Common myeloid progenitor, CD34-positive (primary cell): ENCODE results near the gene GPR143.

Source experiments
- CTCF ChIA-PET: fragments of 350-600 bp; sonication (Branson Sonifier 250); formaldehyde crosslinking; loops from one replicate; lab custom pipeline; 2021; ENCODE audit warnings: antibody characterized with exemption; lab: Charles Lee
- POLR2A ChIA-PET: fragments of 350-600 bp; sonication (Branson Sonifier 250); formaldehyde crosslinking; loops from one replicate; lab custom pipeline; 2021; ENCODE audit warnings: antibody characterized with exemption; lab: Charles Lee
- DNase-seq, 3 donors: peaks; one replicate each; pipeline versions ENCODE4 v3.0.0 to v3.0.0-alpha.2; 2013
- H3K27ac ChIP-seq, 2 experiments: 1 replicate in 1 of 2; 2 replicates in 1 of 2; pipeline ENCODE4 v1.7.0; 2013; ENCODE audit warnings: inconsistent platforms in 2 of 2, low read length in 2 of 2, mild to moderate bottlenecking in 2 of 2, low read depth in 1 of 2, moderate library complexity in 1 of 2; ENCODE audit not compliant: severe bottlenecking in 2 of 2, insufficient read depth in 1 of 2, poor library complexity in 1 of 2
- H3K27me3 ChIP-seq, 5 experiments: replicated peaks in 2 of 5; 1 replicate in 3 of 5; 2 replicates in 2 of 5; pipeline versions ENCODE4 v1.6.1 to v1.7.0; 2013; ENCODE audit warnings: low read length in 4 of 5, mild to moderate bottlenecking in 2 of 5, moderate library complexity in 2 of 5, inconsistent platforms in 1 of 5; ENCODE audit not compliant: insufficient read depth in 5 of 5, control insufficient read depth in 4 of 5
- H3K36me3 ChIP-seq, 4 experiments: 1 replicate in 2 of 4; 2 replicates in 2 of 4; pipeline versions ENCODE4 v1.6.1 to v1.7.0; 2013; ENCODE audit warnings: low read length in 3 of 4, control low read depth in 1 of 4, mild to moderate bottlenecking in 1 of 4; ENCODE audit not compliant: control insufficient read depth in 4 of 4, insufficient read depth in 4 of 4
- H3K4me1 ChIP-seq, 4 experiments: 1 replicate in 3 of 4; 2 replicates in 1 of 4; pipeline versions ENCODE4 v1.6.1 to v1.7.1; 2013; ENCODE audit warnings: low read length in 3 of 4, mild to moderate bottlenecking in 3 of 4, control low read depth in 1 of 4, inconsistent platforms in 1 of 4, moderate library complexity in 1 of 4; ENCODE audit not compliant: control insufficient read depth in 4 of 4, insufficient read depth in 4 of 4; ENCODE audit errors: control extremely low read depth in 1 of 4
- H3K4me3 ChIP-seq, 7 experiments: 1 replicate in 4 of 7; 2 replicates in 3 of 7; pipeline versions ENCODE4 v1.5.1 to v1.7.0; 2013; ENCODE audit warnings: mild to moderate bottlenecking in 7 of 7, low read length in 6 of 7, moderate library complexity in 6 of 7, inconsistent platforms in 2 of 7, low read depth in 2 of 7, control low read depth in 1 of 7; ENCODE audit not compliant: insufficient read depth in 4 of 7, control insufficient read depth in 1 of 7; ENCODE audit errors: extremely low read depth in 1 of 7
- H3K9me3 ChIP-seq, 5 experiments: 1 replicate in 4 of 5; 2 replicates in 1 of 5; pipeline versions ENCODE4 v1.6.1 to v1.7.1; 2013; ENCODE audit warnings: low read length in 4 of 5, mild to moderate bottlenecking in 2 of 5, inconsistent platforms in 1 of 5, low read depth in 1 of 5, moderate library complexity in 1 of 5; ENCODE audit not compliant: control insufficient read depth in 4 of 5, insufficient read depth in 2 of 5; ENCODE audit errors: control extremely low read depth in 1 of 5
- WGBS: methylation state at CpG from one replicate; pipeline ENCODE4 v1.1.5; 2013; ENCODE audit not compliant: insufficient coverage; 5-methylcytosine and 5-hydroxymethylcytosine counted together

The GPR143 gene

GRCh38 chrX:9757366-9757765 is 8.3 kb downstream of the GPR143 start:
- DNase-seq: no peak
- Histone ChIP-seq H3K27ac (no peak overlapping the region), H3K27me3 (peaks cover 0 to 6% (median 0%) of the 10 kb centered on the region in 5 experiments), H3K36me3 (no peaks in the 10 kb centered on the region), H3K4me3 (no peak overlapping the region), H3K9me3 (peaks cover 0 to 3% (median 1%) of the 10 kb centered on the region in 5 experiments), H3K4me1 (peaks cover 0 to 4% (median 0%) of the 10 kb centered on the region in 4 experiments)
- POLR2A ChIA-PET: interaction anchor here (1.2 kb wide), 1 partner anchor 11 kb away, joined by 3 read pairs; no protein-coding TSS in a partner anchor
- 94% methylated on average over 7 of the region's 7 CpGs for WGBS
- CTCF ChIA-PET: interaction anchor here (1.1 kb wide), 1 partner anchor 9 kb away, joined by 3 read pairs; no protein-coding TSS in a partner anchor

GRCh38 chrX:9749146-9749692 is 16.4 kb downstream of the GPR143 start:
- H3K4me1 ChIP-seq: peaks cover 4 to 23% (median 20%) of the 10 kb centered on the region in 4 experiments
- H3K36me3 ChIP-seq: no peaks in the 10 kb centered on the region
- peak in 2 of 3 donors; percentile 41 to 52 for DNase-seq
- H3K9me3 ChIP-seq: no peaks in the 10 kb centered on the region
- ChIA-PET CTCF (no interaction called here), POLR2A (no interaction called here)
- 83% methylated on average over 3 of the region's 11 CpGs for WGBS
- H3K27ac ChIP-seq: no peak overlapping the region
- no peak overlapping the region for H3K4me3 ChIP-seq
- peaks cover 0 to 6% (median 0%) of the 10 kb centered on the region in 5 experiments for H3K27me3 ChIP-seq

GRCh38 chrX:9747644-9748043 is 18.0 kb downstream of the GPR143 start:
- WGBS: no CpG with 5 or more reads among the region's 4 CpGs
- Histone ChIP-seq H3K4me1 (peaks cover 4 to 23% (median 20%) of the 10 kb centered on the region in 4 experiments), H3K27me3 (peaks cover 0 to 3% (median 0%) of the 10 kb centered on the region in 5 experiments), H3K9me3 (no peaks in the 10 kb centered on the region), H3K36me3 (no peaks in the 10 kb centered on the region), H3K4me3 (no peak overlapping the region), H3K27ac (no peak overlapping the region)
- CTCF ChIA-PET: interaction anchor here (1.2 kb wide), 1 partner anchor 135 kb away, joined by 3 read pairs; no protein-coding TSS in a partner anchor
- no peak for DNase-seq
- POLR2A ChIA-PET: no interaction called here

- H3K4me1 ChIP-seq: peaks cover 4 to 23% (median 20%) of the 10 kb centered on the region in 4 experiments
- peak overlapping the region in 1 of 7 experiments; percentile 23 for H3K4me3 ChIP-seq
- H3K36me3 ChIP-seq: no peaks in the 10 kb centered on the region
- 21% methylated on average over 2 of the region's 3 CpGs for WGBS
- POLR2A ChIA-PET: interaction anchor here (0.8 kb wide), 1 partner anchor 11 kb away, joined by 3 read pairs; no protein-coding TSS in a partner anchor
- CTCF ChIA-PET: no interaction called here
- peaks cover 0 to 3% (median 0%) of the 10 kb centered on the region in 5 experiments for H3K27me3 ChIP-seq
- peak; percentile 59 to 89 (median 79) for DNase-seq
- no peaks in the 10 kb centered on the region for H3K9me3 ChIP-seq
- H3K27ac ChIP-seq: peak overlapping the region in 1 of 2 experiments; percentile 83
Observed at GRCh38 chrX:9746148-9746888, 19.3 kb downstream of the GPR143 start.

GRCh38 chrX:9745417-9746115 is 20.1 kb downstream of the GPR143 start:
- Histone ChIP-seq H3K27ac (peak overlapping the region in 1 of 2 experiments; percentile 30), H3K4me1 (peaks cover 4 to 23% (median 20%) of the 10 kb centered on the region in 4 experiments), H3K4me3 (peak overlapping the region in 1 of 7 experiments; percentile 23), H3K27me3 (peaks cover 0 to 3% (median 0%) of the 10 kb centered on the region in 5 experiments), H3K9me3 (no peaks in the 10 kb centered on the region), H3K36me3 (no peaks in the 10 kb centered on the region)
- ChIA-PET CTCF (no interaction called here), POLR2A (interaction anchor here (0.6 kb wide), 1 partner anchor 773 kb away, joined by 3 read pairs; no protein-coding TSS in a partner anchor)
- WGBS: 43% methylated on average over 11 of the region's 11 CpGs
- DNase-seq: peak; percentile 65 to 78 (median 74)

- H3K9me3 ChIP-seq: no peaks in the 10 kb centered on the region
- H3K27ac ChIP-seq: no peak overlapping the region
- WGBS: 83% methylated on average over 4 of the region's 5 CpGs
- ChIA-PET CTCF (no interaction called here), POLR2A (no interaction called here)
- no peak for DNase-seq
- H3K36me3 ChIP-seq: no peaks in the 10 kb centered on the region
- H3K4me3 ChIP-seq: no peak overlapping the region
- no peaks in the 10 kb centered on the region for H3K4me1 ChIP-seq
- H3K27me3 ChIP-seq: no peaks in the 10 kb centered on the region
Observed at GRCh38 chrX:9739130-9739529, 26.5 kb downstream of the GPR143 start.
